Vagina (tissue), 2 donors: ENCODE measurements around the gene PLPPR2.

ENCODE experiments used
- POLR2A ChIP-seq, 2 donors: fragments of 450-650 bp; IDR thresholded peaks; one replicate each; pipeline ENCODE4 v1.6.1; 2017; ENCODE audit warnings: antibody characterized with exemption in 2 of 2, mild to moderate bottlenecking in 2 of 2, moderate library complexity in 2 of 2
- TF ChIP-seq, protein P1 (sequence below), 3 experiments: fragments of 450-650 bp in 2 of 3; fragments of 200-600 bp in 1 of 3; sonication (generic) in 1 of 3; IDR thresholded peaks; one replicate each; pipeline ENCODE4 v1.5.1; 2017 to 2019; ENCODE audit warnings: antibody characterized with exemption in 3 of 3, mild to moderate bottlenecking in 2 of 3, moderate library complexity in 2 of 3

DNA sequence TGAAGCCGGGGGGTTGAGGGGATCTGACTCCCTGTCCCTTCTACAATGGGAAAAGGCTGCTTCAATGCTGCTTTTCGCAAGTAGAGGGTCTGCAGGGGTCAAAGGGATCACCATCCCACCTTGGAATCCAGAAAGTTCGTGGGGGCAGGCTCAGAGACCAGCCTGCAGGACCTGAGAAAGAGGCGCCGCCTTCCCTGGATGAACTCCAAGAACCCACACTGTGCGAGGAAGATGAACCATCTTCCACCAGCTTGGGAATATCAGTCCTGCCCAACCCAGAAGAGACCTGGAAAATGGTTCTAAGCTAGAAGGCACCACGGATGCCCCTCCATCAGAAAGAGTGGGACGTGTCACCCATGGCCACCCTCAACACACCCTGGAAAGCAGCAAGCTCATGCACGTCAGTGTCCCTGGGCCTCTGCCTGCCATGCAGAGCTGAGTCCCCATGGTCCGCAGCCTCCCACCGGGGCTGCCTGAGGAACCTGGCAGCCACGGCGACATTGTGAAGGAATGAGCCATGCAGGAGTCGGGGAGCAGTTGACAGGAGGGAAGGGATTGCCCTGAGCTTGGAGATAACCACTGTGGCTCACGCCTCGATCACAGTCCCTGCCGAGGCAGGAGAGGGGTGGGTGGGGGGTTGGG, 30.4 kb upstream of the PLPPR2 start:
- TF ChIP-seq, protein P1, sequence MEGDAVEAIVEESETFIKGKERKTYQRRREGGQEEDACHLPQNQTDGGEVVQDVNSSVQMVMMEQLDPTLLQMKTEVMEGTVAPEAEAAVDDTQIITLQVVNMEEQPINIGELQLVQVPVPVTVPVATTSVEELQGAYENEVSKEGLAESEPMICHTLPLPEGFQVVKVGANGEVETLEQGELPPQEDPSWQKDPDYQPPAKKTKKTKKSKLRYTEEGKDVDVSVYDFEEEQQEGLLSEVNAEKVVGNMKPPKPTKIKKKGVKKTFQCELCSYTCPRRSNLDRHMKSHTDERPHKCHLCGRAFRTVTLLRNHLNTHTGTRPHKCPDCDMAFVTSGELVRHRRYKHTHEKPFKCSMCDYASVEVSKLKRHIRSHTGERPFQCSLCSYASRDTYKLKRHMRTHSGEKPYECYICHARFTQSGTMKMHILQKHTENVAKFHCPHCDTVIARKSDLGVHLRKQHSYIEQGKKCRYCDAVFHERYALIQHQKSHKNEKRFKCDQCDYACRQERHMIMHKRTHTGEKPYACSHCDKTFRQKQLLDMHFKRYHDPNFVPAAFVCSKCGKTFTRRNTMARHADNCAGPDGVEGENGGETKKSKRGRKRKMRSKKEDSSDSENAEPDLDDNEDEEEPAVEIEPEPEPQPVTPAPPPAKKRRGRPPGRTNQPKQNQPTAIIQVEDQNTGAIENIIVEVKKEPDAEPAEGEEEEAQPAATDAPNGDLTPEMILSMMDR (IDR thresholded peaks at IDR 0.05) = no peak
- TF ChIP-seq POLR2A (IDR thresholded peaks at IDR 0.05) = no peak
